BJ (cell line): ENCODE results near the gene MAPK11. TPM values are rescaled to one million over a fixed set of nuclear protein-coding genes. Genes with fewer than 3 reads are reported as not detected.

ENCODE experiments used
- CTCF ChIA-PET: fragments of 350-600 bp; formaldehyde crosslinking; extraction: SDS; loops from one replicate; lab custom pipeline; 2021; ENCODE audit warnings: antibody characterized with exemption, inconsistent platforms; lab: Yijun Ruan, JAX
- POLR2A ChIA-PET: fragments of 300-600 bp; sonication (Branson Sonifier 250); formaldehyde crosslinking; extraction: SDS; loops from one replicate; lab custom pipeline; 2021; ENCODE audit warnings: antibody characterized with exemption; lab: Charles Lee
- DNase-seq: peaks from one replicate; pipeline ENCODE4 v3.0.0-alpha.2; 2011; ENCODE audit warnings: low read depth
- H3K27me3 ChIP-seq: 2 replicates; pipeline ENCODE4 v1.6.0; 2011; ENCODE audit warnings: low read length; ENCODE audit not compliant: control insufficient read depth, insufficient read depth
- H3K36me3 ChIP-seq: 2 replicates; pipeline ENCODE4 v1.5.1; 2011; ENCODE audit warnings: low read length; ENCODE audit not compliant: control insufficient read depth, insufficient read depth
- H3K4me3 ChIP-seq: 2 replicates; pipeline ENCODE4 v1.5.1; 2011; ENCODE audit warnings: low read depth, mild to moderate bottlenecking, control low read depth, low read length
- CTCF ChIP-seq: IDR thresholded peaks from 2 replicates; pipeline ENCODE4 v1.5.1; 2011; ENCODE audit warnings: low read depth, mild to moderate bottlenecking, control low read depth, inconsistent platforms, low read length, moderate library complexity; ENCODE audit not compliant: insufficient read depth
- polyA plus RNA-seq: library from polyadenylated mRNA; depleted of rRNA; stranded (reverse); fragments of >200 nt; gene quantifications from 2 replicates; pipeline ENCODE4 v1.2.3, GENCODE V29; 2011

Gene MAPK11
- polyA plus RNA-seq, 1 experiment = 19.6 TPM

- Histone ChIP-seq H3K36me3 (peaks cover 3% of the 10 kb centered on the region; the same call in 1 of the 2 replicates), H3K27me3 (no peaks in the 10 kb centered on the region), H3K4me3 (no peak overlapping the region)
- no peak for DNase-seq
- POLR2A ChIA-PET = no interaction called here
- CTCF ChIA-PET = interaction anchor here (1.2 to 3.4 kb wide), 3 partner anchors 13 to 73 kb away, joined by 3 to 13 read pairs (median 6); partner anchors contain the start of gene DENND6B
- TF ChIP-seq CTCF = no peak
These were observed 1.5 kb downstream of the MAPK11 start for GRCh38 chr22:50268655-50269113.

GRCh38 chr22:50267591-50268390 is 2.4 kb downstream of the MAPK11 start:
- Histone ChIP-seq H3K36me3 (peaks cover 3% of the 10 kb centered on the region; the same call in 1 of the 2 replicates), H3K27me3 (no peaks in the 10 kb centered on the region), H3K4me3 (peak overlapping the region; percentile 39)
- no peak for DNase-seq
- ChIA-PET POLR2A (no interaction called here), CTCF (interaction anchor here (0.6 to 3.4 kb wide), 10 partner anchors 8 to 261 kb away, joined by 3 to 13 read pairs (median 3); partner anchors contain the start of gene HDAC10)
- 0 out of 2 replicates have a peak, but pooled peaks have one; percentile 24 for TF ChIP-seq CTCF

GRCh38 chr22:50266994-50267393 is 3.2 kb downstream of the MAPK11 start:
- peaks cover 1% of the 10 kb centered on the region; the same call in 1 of the 2 replicates for H3K36me3 ChIP-seq
- ChIA-PET POLR2A (no interaction called here), CTCF (interaction anchor here (0.6 to 3.4 kb wide), 8 partner anchors 9 to 261 kb away, joined by 3 to 13 read pairs (median 4); partner anchors contain the start of gene HDAC10)
- no peak for DNase-seq
- no peaks in the 10 kb centered on the region for H3K27me3 ChIP-seq
- TF ChIP-seq CTCF = no peak
- H3K4me3 ChIP-seq = peak overlapping the region; percentile 39; the same call in 1 of the 2 replicates

GRCh38 chr22:50264946-50265669 is 5.1 kb downstream of the MAPK11 start:
- ChIA-PET CTCF (interaction anchor here (1.3 to 1.6 kb wide), 3 partner anchors 12 to 24 kb away, joined by 4 read pairs; no protein-coding TSS in a partner anchor), POLR2A (no interaction called here)
- Histone ChIP-seq H3K27me3 (no peaks in the 10 kb centered on the region), H3K36me3 (peaks cover 1% of the 10 kb centered on the region; the same call in 1 of the 2 replicates), H3K4me3 (no peak overlapping the region)
- DNase-seq = no peak
- TF ChIP-seq CTCF = no peak
